ENCODE data around the gene GGA2. TPM values are rescaled to one million over a fixed set of nuclear protein-coding genes. Genes with fewer than 3 reads are reported as not detected.

GGA2 gene
- total RNA-seq, 1 donor from 2014 or later = 93.4 TPM

DNA sequence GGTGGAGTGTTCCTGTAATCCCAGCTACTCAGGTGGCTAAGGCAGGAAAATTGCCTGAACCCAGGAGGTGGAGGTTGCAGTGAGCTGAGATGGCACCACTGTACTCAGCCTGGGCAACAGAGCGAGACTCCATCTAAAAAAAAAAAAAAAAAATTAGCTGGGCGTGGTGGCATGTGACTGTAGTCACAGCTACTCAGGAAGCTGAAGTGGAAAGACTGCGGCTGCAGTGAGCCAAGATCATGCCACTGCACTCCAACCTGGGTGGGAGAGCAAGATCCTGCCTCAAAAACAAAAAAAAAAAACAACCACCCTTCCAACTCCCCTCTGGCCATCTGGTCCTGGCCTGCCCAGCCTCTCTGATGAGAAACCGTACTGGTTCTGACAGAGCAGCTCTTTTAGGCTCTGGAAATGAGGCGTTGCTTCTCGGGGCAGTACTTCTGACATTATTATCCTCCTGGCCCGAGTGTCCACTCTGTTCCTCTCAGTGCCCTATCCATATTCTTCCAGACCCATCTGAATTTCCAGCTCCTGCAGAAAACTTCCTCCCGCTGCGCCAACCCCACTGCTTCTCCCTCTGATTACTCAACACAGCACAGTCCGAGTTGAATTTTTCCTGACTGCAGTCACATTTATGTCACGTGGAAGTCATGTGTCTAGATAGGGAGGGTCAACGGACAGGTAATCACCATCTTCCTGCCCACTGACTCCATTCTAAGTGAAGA, 13.3 kb downstream of the GGA2 start:
- no peak overlapping the region for H3K4me3 Mint-ChIP-seq
- H3K4me1 Mint-ChIP-seq = no peaks in the 10 kb centered on the region
- no peaks in the 10 kb centered on the region for H3K9me3 Mint-ChIP-seq
- no peak for DNase-seq (ENCODE audit: low read depth, low spot score)
- H3K27me3 Mint-ChIP-seq (ENCODE audit: low read depth) = no peaks in the 10 kb centered on the region
- no peak overlapping the region for H3K27ac Mint-ChIP-seq (ENCODE audit: unreplicated experiment)
- TF ChIP-seq, protein P1, sequence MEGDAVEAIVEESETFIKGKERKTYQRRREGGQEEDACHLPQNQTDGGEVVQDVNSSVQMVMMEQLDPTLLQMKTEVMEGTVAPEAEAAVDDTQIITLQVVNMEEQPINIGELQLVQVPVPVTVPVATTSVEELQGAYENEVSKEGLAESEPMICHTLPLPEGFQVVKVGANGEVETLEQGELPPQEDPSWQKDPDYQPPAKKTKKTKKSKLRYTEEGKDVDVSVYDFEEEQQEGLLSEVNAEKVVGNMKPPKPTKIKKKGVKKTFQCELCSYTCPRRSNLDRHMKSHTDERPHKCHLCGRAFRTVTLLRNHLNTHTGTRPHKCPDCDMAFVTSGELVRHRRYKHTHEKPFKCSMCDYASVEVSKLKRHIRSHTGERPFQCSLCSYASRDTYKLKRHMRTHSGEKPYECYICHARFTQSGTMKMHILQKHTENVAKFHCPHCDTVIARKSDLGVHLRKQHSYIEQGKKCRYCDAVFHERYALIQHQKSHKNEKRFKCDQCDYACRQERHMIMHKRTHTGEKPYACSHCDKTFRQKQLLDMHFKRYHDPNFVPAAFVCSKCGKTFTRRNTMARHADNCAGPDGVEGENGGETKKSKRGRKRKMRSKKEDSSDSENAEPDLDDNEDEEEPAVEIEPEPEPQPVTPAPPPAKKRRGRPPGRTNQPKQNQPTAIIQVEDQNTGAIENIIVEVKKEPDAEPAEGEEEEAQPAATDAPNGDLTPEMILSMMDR (conservative IDR thresholded peaks at IDR 0.05) = no peak
- H3K36me3 Mint-ChIP-seq (ENCODE audit: low read depth) = no peaks in the 10 kb centered on the region

- TF ChIP-seq, protein P1 (conservative IDR thresholded peaks at IDR 0.05) = no peak
- no peak for DNase-seq (ENCODE audit: low read depth, low spot score)
- Mint-ChIP-seq H3K27ac (ENCODE audit: unreplicated experiment) (no peak overlapping the region), H3K4me1 (no peaks in the 10 kb centered on the region), H3K36me3 (ENCODE audit: low read depth) (no peaks in the 10 kb centered on the region), H3K9me3 (no peaks in the 10 kb centered on the region), H3K27me3 (ENCODE audit: low read depth) (no peaks in the 10 kb centered on the region), H3K4me3 (no peak overlapping the region)
Observed at GRCh38 chr16:23495671-23496070, 14.6 kb downstream of the GGA2 start.

DNA sequence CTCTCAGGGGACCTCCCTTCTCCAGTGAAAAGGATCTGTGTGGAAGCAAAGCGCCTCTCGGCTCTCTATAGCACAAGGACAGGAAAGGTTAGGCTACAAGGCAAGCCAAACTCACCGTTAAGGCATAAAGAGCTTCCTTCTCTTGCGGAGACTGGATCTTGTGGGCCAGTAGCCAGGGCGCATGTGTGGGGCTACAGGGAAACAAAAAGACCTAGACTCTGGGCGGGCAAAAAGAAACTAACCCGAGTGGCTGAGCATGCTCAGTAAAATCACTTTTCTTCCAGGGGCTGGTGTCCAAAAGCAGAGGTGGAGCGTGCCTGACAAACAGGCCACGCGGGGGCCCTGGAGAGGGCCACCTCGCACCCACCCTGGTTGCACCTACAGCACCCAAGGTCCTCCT, 16.1 kb downstream of the GGA2 start:
- H3K27me3 Mint-ChIP-seq (ENCODE audit: low read depth) = no peaks in the 10 kb centered on the region
- H3K4me1 Mint-ChIP-seq = no peaks in the 10 kb centered on the region
- no peak for DNase-seq (ENCODE audit: low read depth, low spot score)
- H3K9me3 Mint-ChIP-seq = no peaks in the 10 kb centered on the region
- no peaks in the 10 kb centered on the region for H3K36me3 Mint-ChIP-seq (ENCODE audit: low read depth)
- no peak overlapping the region for H3K27ac Mint-ChIP-seq (ENCODE audit: unreplicated experiment)
- H3K4me3 Mint-ChIP-seq = no peak overlapping the region
- TF ChIP-seq, protein P1 (conservative IDR thresholded peaks at IDR 0.05) = no peak

- Mint-ChIP-seq H3K4me3 (no peak overlapping the region), H3K9me3 (no peaks in the 10 kb centered on the region), H3K36me3 (ENCODE audit: low read depth) (no peaks in the 10 kb centered on the region), H3K27ac (ENCODE audit: unreplicated experiment) (no peak overlapping the region), H3K4me1 (no peaks in the 10 kb centered on the region), H3K27me3 (ENCODE audit: low read depth) (no peaks in the 10 kb centered on the region)
- TF ChIP-seq, protein P1 (conservative IDR thresholded peaks at IDR 0.05) = no peak
- DNase-seq (ENCODE audit: low read depth, low spot score) = no peak
Observed at GRCh38 chr16:23491490-23492391, 18.6 kb downstream of the GGA2 start.

GRCh38 chr16:23486480-23486879, 23.8 kb downstream of the GGA2 start:
- no peak for DNase-seq (ENCODE audit: low read depth, low spot score)
- Mint-ChIP-seq H3K27me3 (ENCODE audit: low read depth) (no peaks in the 10 kb centered on the region), H3K4me1 (no peaks in the 10 kb centered on the region), H3K4me3 (no peak overlapping the region), H3K36me3 (ENCODE audit: low read depth) (peaks cover 7% of the 10 kb centered on the region), H3K27ac (ENCODE audit: unreplicated experiment) (no peak overlapping the region), H3K9me3 (no peaks in the 10 kb centered on the region)
- TF ChIP-seq, protein P1 (conservative IDR thresholded peaks at IDR 0.05) = no peak
